Gastrocnemius medialis (tissue), 4 donors: ENCODE measurements around the gene GPR37. TPM values are rescaled to one million over a fixed set of nuclear protein-coding genes. Genes with fewer than 3 reads are reported as not detected.
A peak's percentile ranks its signal among the peaks of the same experiment; 100 is the strongest.

ENCODE experiments used
- ATAC-seq, 2 donors: fragments of 150-250 bp; one replicate each; pipeline ENCODE4 v1.9.1; 2016
- DNase-seq, 2 donors: peaks; one replicate each; pipeline ENCODE4 v3.0.0-alpha.2; 2019
- H3K27ac ChIP-seq, 4 donors: fragments of 200-600 bp; sonication (generic); 1 replicate in 1 of 4; 2 replicates in 3 of 4; pipeline ENCODE4 v1.5.1; 2016 to 2018; ENCODE audit warnings: mild to moderate bottlenecking in 2 of 4, moderate library complexity in 1 of 4
- H3K27me3 ChIP-seq, 3 donors: fragments of 200-600 bp; sonication (generic) in 2 of 3; 1 replicate in 1 of 3; 2 replicates in 2 of 3; pipeline versions ENCODE4 v1.5.1 to v1.6.0; 2016 to 2019; ENCODE audit warnings: mild to moderate bottlenecking in 1 of 3, moderate library complexity in 1 of 3
- H3K36me3 ChIP-seq, 2 donors: fragments of 200-600 bp; sonication (generic) in 1 of 2; one replicate each; pipeline ENCODE4 v1.5.1; 2017 to 2018
- H3K4me1 ChIP-seq, 2 donors: fragments of 200-600 bp; sonication (generic) in 1 of 2; one replicate each; pipeline ENCODE4 v1.5.1; 2016 to 2017; ENCODE audit warnings: mild to moderate bottlenecking in 2 of 2
- H3K4me3 ChIP-seq, 4 donors: fragments of 200-600 bp; sonication (generic) in 3 of 4; 1 replicate in 1 of 4; 2 replicates in 3 of 4; pipeline ENCODE4 v1.5.1; 2016 to 2019; ENCODE audit warnings: mild to moderate bottlenecking in 2 of 4
- H3K9me3 ChIP-seq, 3 donors: fragments of 200-600 bp; sonication (generic) in 2 of 3; 1 replicate in 1 of 3; 2 replicates in 2 of 3; pipeline ENCODE4 v1.5.1; 2016 to 2019
- POLR2A ChIP-seq, 2 donors: fragments of 450-650 bp; IDR thresholded peaks; one replicate each; pipeline ENCODE4 v1.6.1; 2017; ENCODE audit warnings: antibody characterized with exemption in 2 of 2, mild to moderate bottlenecking in 2 of 2, moderate library complexity in 2 of 2
- in situ Hi-C, 4 donors: fragments of 200-750 bp; cut with MboI; loops; one replicate each; pipeline versions ENCODE4 v1.15.0 to v1.8.0; 2017; ENCODE audit warnings: low sequenced_read_pairs in 4 of 4
- intact Hi-C: fragments of 100-400 bp; cut with DNase I; formaldehyde crosslinking; loops from one replicate; pipeline ENCODE4 v1.15.1; 2023; ENCODE audit warnings: low total_unique reads
- total RNA-seq, 4 donors: library from RNA; depleted of rRNA; stranded (reverse); fragments of >200 nt; gene quantifications; one replicate each; pipeline versions ENCODE4 v1.1.0 to v1.2.3, GENCODE V29; 2016
- TF ChIP-seq, protein P1 (sequence below), 5 experiments: fragments of 450-650 bp in 3 of 5; fragments of 200-600 bp in 2 of 5; sonication (generic) in 2 of 5; IDR thresholded peaks in 4 of 5; conservative IDR thresholded peaks in 1 of 5; 1 replicate in 4 of 5; 2 replicates in 1 of 5; pipeline ENCODE4 v1.5.1; 2016 to 2019; ENCODE audit warnings: antibody characterized with exemption in 5 of 5, mild to moderate bottlenecking in 3 of 5, moderate library complexity in 3 of 5

The GPR37 gene
- total RNA-seq, 4 donors from 2014 or later, result 0.29 to 1.6 (median 0.71) TPM

DNA sequence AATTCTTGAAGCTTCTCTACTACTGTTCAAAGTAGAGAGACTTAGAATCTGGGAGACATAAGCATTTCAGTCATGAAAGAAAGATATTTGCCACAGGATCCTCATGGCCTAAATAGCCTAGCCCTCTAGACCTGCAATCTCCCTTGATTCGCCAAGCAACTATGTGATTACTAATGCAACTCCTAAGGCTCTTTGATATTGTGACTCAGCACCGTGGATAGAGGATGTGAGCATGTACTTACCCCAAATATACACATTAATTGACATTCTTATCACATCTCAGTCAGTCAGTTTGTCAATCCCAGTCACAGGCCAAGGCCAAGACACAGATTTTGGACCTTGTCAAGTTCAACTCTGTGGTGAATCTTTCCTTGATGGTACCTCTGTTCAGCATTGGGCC lies 42.6 kb downstream of the GPR37 start:
- no peak overlapping the region for H3K27ac ChIP-seq
- TF ChIP-seq, protein P1, sequence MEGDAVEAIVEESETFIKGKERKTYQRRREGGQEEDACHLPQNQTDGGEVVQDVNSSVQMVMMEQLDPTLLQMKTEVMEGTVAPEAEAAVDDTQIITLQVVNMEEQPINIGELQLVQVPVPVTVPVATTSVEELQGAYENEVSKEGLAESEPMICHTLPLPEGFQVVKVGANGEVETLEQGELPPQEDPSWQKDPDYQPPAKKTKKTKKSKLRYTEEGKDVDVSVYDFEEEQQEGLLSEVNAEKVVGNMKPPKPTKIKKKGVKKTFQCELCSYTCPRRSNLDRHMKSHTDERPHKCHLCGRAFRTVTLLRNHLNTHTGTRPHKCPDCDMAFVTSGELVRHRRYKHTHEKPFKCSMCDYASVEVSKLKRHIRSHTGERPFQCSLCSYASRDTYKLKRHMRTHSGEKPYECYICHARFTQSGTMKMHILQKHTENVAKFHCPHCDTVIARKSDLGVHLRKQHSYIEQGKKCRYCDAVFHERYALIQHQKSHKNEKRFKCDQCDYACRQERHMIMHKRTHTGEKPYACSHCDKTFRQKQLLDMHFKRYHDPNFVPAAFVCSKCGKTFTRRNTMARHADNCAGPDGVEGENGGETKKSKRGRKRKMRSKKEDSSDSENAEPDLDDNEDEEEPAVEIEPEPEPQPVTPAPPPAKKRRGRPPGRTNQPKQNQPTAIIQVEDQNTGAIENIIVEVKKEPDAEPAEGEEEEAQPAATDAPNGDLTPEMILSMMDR (IDR thresholded peaks at IDR 0.05 in 4 of 5, conservative IDR thresholded peaks at IDR 0.05 in 1 of 5), result no peak
- no peak for TF ChIP-seq POLR2A (IDR thresholded peaks at IDR 0.05)

GRCh38 chr7:124722292-124722691 lies 43.3 kb downstream of the GPR37 start:
- H3K36me3 ChIP-seq, result no peaks in the 10 kb centered on the region
- no peaks in the 10 kb centered on the region for H3K9me3 ChIP-seq
- TF ChIP-seq, protein P1 (IDR thresholded peaks at IDR 0.05 in 4 of 5, conservative IDR thresholded peaks at IDR 0.05 in 1 of 5), result no peak
- no peak for TF ChIP-seq POLR2A (IDR thresholded peaks at IDR 0.05)
- DNase-seq, result no peak
- no peaks in the 10 kb centered on the region for H3K4me1 ChIP-seq
- no peaks in the 10 kb centered on the region for H3K27me3 ChIP-seq
- intact Hi-C loops (no loop called here), in situ Hi-C loops (no loop called here)
- no peak for ATAC-seq
- H3K27ac ChIP-seq, result no peak overlapping the region
- no peak overlapping the region for H3K4me3 ChIP-seq

More for the DNA sequence above, 42.6 kb downstream of the GPR37 start:
- H3K36me3 ChIP-seq, result no peaks in the 10 kb centered on the region
- DNase-seq (no peak), ATAC-seq (no peak)
- no peaks in the 10 kb centered on the region for H3K9me3 ChIP-seq
- no peak overlapping the region for H3K4me3 ChIP-seq
- intact Hi-C loops, result no loop called here
- in situ Hi-C loops, result no loop called here
- no peaks in the 10 kb centered on the region for H3K27me3 ChIP-seq
- no peaks in the 10 kb centered on the region for H3K4me1 ChIP-seq

- peak in 1 of 2 donors; percentile 60 for ATAC-seq
- TF ChIP-seq POLR2A (IDR thresholded peaks at IDR 0.05), result no peak
- TF ChIP-seq, protein P1 (IDR thresholded peaks at IDR 0.05 in 4 of 5, conservative IDR thresholded peaks at IDR 0.05 in 1 of 5), result no peak
- intact Hi-C loops (no loop called here), in situ Hi-C loops (no loop called here)
- H3K4me3 ChIP-seq, result no peak overlapping the region
- no peaks in the 10 kb centered on the region for H3K9me3 ChIP-seq
- H3K27ac ChIP-seq, result no peak overlapping the region
- H3K4me1 ChIP-seq, result no peaks in the 10 kb centered on the region
- no peaks in the 10 kb centered on the region for H3K27me3 ChIP-seq
- DNase-seq, result no peak
- no peaks in the 10 kb centered on the region for H3K36me3 ChIP-seq
Measured at GRCh38 chr7:124720195-124720594, 45.4 kb downstream of the GPR37 start.

DNA sequence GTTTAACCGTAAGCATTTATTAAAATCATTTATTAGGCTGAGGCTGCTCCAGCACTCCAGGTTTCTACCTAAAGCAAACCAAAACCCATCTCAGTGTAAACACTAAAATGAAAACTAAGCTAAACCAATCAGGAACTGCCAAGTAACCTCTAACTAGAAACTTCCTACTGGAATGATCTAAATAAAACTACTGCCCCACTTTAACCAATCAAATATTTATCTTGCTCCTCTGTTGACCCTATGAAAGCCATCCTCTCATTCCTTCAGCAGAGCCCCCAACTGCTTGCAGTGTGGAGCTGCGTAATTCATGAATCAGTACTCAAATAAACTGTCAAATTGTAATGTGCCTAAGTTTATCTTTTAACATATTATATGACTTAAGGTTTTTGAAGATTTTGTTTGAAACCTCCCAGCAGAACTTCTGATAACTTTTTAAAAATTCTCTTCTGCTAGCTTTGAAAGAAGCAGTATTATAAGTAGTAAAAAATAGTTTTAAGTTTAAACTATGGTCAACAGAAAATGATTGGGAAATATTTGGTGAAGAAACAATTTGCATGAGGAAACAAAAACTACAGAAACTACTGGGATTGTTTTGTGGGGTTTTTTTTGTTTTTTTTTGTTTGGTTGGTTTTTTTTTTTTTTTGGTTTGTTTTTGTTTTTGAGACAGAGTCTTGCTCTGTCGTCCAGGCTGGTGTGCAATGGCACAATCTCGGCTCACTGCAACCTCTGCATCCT lies 47.4 kb downstream of the GPR37 start:
- no peak for DNase-seq
- in situ Hi-C loops, result no loop called here
- Histone ChIP-seq H3K36me3 (no peaks in the 10 kb centered on the region), H3K4me1 (no peaks in the 10 kb centered on the region), H3K27me3 (no peaks in the 10 kb centered on the region), H3K9me3 (no peaks in the 10 kb centered on the region), H3K4me3 (no peak overlapping the region), H3K27ac (no peak overlapping the region)
- intact Hi-C loops, result no loop called here
- TF ChIP-seq POLR2A (IDR thresholded peaks at IDR 0.05), result no peak
- TF ChIP-seq, protein P1 (IDR thresholded peaks at IDR 0.05 in 4 of 5, conservative IDR thresholded peaks at IDR 0.05 in 1 of 5), result no peak
- ATAC-seq, result no peak

DNA sequence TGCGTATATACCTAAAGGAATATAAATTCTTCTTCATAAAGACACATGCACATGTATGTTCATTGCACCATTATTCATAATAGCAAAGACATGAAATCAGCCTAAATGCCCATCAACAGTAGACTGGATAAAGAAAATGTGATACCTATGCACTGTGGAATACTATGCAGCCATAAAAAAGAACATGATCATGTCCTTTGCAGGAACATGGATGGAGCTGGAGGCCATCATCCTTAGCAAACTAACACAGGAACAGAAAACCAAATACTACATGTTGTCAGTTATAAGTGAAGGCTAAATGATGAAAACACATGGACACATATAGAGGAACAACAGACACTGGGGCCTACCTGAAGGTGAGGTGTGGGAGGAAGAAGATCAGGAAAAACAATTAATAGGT lies 48.7 kb downstream of the GPR37 start:
- Histone ChIP-seq H3K9me3 (no peaks in the 10 kb centered on the region), H3K36me3 (no peaks in the 10 kb centered on the region), H3K4me1 (no peaks in the 10 kb centered on the region), H3K27me3 (no peaks in the 10 kb centered on the region), H3K27ac (no peak overlapping the region), H3K4me3 (no peak overlapping the region)
- no peak for ATAC-seq
- in situ Hi-C loops (no loop called here), intact Hi-C loops (no loop called here)
- no peak for TF ChIP-seq POLR2A (IDR thresholded peaks at IDR 0.05)
- TF ChIP-seq, protein P1 (IDR thresholded peaks at IDR 0.05 in 4 of 5, conservative IDR thresholded peaks at IDR 0.05 in 1 of 5), result no peak
- DNase-seq, result no peak
